ENCODE measurements around the gene HHIPL1. TPM values are rescaled to one million over a fixed set of nuclear protein-coding genes. Genes with fewer than 3 reads are reported as not detected.

Gene HHIPL1
- total and polyA plus RNA-seq, 2 of the 8 experiments (the other 6 are each of a cell fraction or from before 2014, with no cell fraction given) = 1.5 to 2.6 TPM

DNA sequence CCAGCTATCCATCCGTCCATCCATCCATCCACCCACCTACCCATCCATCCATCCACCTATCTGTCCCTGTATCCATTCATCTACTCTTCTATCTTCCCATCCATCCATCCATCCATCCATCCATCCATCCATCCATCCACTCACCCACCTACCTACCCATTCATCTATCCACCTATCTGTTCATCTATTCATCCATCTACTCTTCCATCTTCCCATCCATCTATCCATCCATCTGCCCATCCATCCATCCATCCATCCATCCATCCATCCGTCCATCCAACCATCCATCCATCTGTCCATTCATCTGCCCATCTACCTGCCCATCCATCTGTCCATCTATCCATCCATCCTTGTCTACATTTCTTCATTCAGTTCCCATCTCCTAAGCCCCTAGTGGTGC lies 17.8 kb upstream of the HHIPL1 start (continued):
- TF ChIP-seq, protein P1, sequence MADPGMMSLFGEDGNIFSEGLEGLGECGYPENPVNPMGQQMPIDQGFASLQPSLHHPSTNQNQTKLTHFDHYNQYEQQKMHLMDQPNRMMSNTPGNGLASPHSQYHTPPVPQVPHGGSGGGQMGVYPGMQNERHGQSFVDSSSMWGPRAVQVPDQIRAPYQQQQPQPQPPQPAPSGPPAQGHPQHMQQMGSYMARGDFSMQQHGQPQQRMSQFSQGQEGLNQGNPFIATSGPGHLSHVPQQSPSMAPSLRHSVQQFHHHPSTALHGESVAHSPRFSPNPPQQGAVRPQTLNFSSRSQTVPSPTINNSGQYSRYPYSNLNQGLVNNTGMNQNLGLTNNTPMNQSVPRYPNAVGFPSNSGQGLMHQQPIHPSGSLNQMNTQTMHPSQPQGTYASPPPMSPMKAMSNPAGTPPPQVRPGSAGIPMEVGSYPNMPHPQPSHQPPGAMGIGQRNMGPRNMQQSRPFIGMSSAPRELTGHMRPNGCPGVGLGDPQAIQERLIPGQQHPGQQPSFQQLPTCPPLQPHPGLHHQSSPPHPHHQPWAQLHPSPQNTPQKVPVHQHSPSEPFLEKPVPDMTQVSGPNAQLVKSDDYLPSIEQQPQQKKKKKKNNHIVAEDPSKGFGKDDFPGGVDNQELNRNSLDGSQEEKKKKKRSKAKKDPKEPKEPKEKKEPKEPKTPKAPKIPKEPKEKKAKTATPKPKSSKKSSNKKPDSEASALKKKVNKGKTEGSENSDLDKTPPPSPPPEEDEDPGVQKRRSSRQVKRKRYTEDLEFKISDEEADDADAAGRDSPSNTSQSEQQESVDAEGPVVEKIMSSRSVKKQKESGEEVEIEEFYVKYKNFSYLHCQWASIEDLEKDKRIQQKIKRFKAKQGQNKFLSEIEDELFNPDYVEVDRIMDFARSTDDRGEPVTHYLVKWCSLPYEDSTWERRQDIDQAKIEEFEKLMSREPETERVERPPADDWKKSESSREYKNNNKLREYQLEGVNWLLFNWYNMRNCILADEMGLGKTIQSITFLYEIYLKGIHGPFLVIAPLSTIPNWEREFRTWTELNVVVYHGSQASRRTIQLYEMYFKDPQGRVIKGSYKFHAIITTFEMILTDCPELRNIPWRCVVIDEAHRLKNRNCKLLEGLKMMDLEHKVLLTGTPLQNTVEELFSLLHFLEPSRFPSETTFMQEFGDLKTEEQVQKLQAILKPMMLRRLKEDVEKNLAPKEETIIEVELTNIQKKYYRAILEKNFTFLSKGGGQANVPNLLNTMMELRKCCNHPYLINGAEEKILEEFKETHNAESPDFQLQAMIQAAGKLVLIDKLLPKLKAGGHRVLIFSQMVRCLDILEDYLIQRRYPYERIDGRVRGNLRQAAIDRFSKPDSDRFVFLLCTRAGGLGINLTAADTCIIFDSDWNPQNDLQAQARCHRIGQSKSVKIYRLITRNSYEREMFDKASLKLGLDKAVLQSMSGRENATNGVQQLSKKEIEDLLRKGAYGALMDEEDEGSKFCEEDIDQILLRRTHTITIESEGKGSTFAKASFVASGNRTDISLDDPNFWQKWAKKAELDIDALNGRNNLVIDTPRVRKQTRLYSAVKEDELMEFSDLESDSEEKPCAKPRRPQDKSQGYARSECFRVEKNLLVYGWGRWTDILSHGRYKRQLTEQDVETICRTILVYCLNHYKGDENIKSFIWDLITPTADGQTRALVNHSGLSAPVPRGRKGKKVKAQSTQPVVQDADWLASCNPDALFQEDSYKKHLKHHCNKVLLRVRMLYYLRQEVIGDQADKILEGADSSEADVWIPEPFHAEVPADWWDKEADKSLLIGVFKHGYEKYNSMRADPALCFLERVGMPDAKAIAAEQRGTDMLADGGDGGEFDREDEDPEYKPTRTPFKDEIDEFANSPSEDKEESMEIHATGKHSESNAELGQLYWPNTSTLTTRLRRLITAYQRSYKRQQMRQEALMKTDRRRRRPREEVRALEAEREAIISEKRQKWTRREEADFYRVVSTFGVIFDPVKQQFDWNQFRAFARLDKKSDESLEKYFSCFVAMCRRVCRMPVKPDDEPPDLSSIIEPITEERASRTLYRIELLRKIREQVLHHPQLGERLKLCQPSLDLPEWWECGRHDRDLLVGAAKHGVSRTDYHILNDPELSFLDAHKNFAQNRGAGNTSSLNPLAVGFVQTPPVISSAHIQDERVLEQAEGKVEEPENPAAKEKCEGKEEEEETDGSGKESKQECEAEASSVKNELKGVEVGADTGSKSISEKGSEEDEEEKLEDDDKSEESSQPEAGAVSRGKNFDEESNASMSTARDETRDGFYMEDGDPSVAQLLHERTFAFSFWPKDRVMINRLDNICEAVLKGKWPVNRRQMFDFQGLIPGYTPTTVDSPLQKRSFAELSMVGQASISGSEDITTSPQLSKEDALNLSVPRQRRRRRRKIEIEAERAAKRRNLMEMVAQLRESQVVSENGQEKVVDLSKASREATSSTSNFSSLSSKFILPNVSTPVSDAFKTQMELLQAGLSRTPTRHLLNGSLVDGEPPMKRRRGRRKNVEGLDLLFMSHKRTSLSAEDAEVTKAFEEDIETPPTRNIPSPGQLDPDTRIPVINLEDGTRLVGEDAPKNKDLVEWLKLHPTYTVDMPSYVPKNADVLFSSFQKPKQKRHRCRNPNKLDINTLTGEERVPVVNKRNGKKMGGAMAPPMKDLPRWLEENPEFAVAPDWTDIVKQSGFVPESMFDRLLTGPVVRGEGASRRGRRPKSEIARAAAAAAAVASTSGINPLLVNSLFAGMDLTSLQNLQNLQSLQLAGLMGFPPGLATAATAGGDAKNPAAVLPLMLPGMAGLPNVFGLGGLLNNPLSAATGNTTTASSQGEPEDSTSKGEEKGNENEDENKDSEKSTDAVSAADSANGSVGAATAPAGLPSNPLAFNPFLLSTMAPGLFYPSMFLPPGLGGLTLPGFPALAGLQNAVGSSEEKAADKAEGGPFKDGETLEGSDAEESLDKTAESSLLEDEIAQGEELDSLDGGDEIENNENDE (IDR thresholded peaks at IDR 0.05; ENCODE audit: insufficient replicate concordance, low read length) = no peak
- TF ChIP-seq CBX8 (IDR thresholded peaks at IDR 0.05; ENCODE audit: borderline replicate concordance, low read depth, low read length) = no peak
- no peak for TF ChIP-seq KDM1A (IDR thresholded peaks at IDR 0.05; ENCODE audit: borderline replicate concordance, low read length)
- TF ChIP-seq SP4 (IDR thresholded peaks at IDR 0.05; ENCODE audit: low read length) = no peak
- no peak for TF ChIP-seq EP300 (IDR thresholded peaks at IDR 0.05; ENCODE audit: borderline replicate concordance in 1 of 2, low read depth in 2 of 2, low read length in 2 of 2)
- no peak for TF ChIP-seq HDAC6 (IDR thresholded peaks at IDR 0.05; ENCODE audit: low read depth, low read length)
- no peak for TF ChIP-seq MAFK (IDR thresholded peaks at IDR 0.05; ENCODE audit: low read depth, low read length)
- TF ChIP-seq RAD21 (IDR thresholded peaks at IDR 0.05 in 1 of 2, conservative IDR thresholded peaks at IDR 0.05 in 1 of 2; ENCODE audit: low read depth in 2 of 2, low read length in 2 of 2) = no peak
- TF ChIP-seq HDAC2 (IDR thresholded peaks at IDR 0.05; ENCODE audit: borderline replicate concordance in 1 of 2, low read depth in 2 of 2, low read length in 2 of 2) = no peak
- no peak for TF ChIP-seq ASH2L (IDR thresholded peaks at IDR 0.05; ENCODE audit: low read length)
- TF ChIP-seq EGR1 (IDR thresholded peaks at IDR 0.05; ENCODE audit: borderline replicate concordance, low read depth, low read length) = no peak

All from H1 (cell line).